Measurements from ENCODE around the gene MAPK8IP2. TPM values are rescaled to one million over a fixed set of nuclear protein-coding genes. Genes with fewer than 3 reads are reported as not detected.
A peak's percentile ranks its signal among the peaks of the same experiment; 100 is the strongest.

The MAPK8IP2 gene
- total and polyA plus RNA-seq, 2 donors (not counting 1 experiment from before 2014, with no cell fraction given) = 0.10 to 0.17 TPM

DNA sequence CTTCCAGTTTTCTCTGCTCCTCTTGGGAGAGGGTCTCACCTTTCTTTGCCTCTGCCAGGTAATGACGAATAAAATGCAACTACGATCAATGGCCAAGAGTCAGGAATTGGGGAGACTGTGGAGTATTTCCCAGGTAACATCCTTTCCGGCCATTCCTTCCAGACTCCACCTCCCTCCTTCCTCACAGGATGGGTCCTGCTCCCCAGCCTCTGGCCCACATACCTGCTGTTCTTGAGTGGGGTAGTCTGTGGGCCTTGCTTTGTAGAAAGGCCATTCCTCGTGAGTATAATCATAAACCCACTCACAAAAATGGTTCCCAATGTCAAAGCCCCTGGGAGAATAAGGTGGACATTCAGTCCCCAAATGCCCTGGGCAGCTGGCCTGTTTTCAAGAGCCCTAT, 20.8 kb upstream of the MAPK8IP2 start:
- no peaks in the 10 kb centered on the region for H3K27me3 ChIP-seq (ENCODE audit: control insufficient read depth, insufficient read depth, low read length)
- H3K4me1 ChIP-seq (ENCODE audit: control insufficient read depth, extremely low read depth, insufficient read depth, low read length) = peaks cover 8% of the 10 kb centered on the region
- no peak overlapping the region for H3K9ac ChIP-seq (ENCODE audit: insufficient read depth, low read length)
- H2AFZ ChIP-seq (ENCODE audit: low read length) = no peak overlapping the region
- H4K20me1 ChIP-seq (ENCODE audit: control insufficient read depth, extremely low read depth, insufficient read depth, low read length) = no peaks in the 10 kb centered on the region
- peaks cover 2% of the 10 kb centered on the region for H3K79me2 ChIP-seq (ENCODE audit: control insufficient read depth, insufficient read depth, low read length)
- H3K27ac ChIP-seq (ENCODE audit: insufficient read depth, low read length) = no peak overlapping the region
- H3K4me3 ChIP-seq (replicated peaks in 1 of 4; ENCODE audit: control extremely low read depth in 1 of 4, insufficient read depth in 1 of 4, low read depth in 3 of 4, low read length in 4 of 4) = no peak overlapping the region
- no peaks in the 10 kb centered on the region for H3K9me3 ChIP-seq (ENCODE audit: control insufficient read depth, insufficient read depth, low read depth, low read length)
- TF ChIP-seq EZH2 (IDR thresholded peaks at IDR 0.05; ENCODE audit: low read length, missing control alignments) = no peak
- no peak for TF ChIP-seq CTCF (conservative IDR thresholded peaks at IDR 0.05 in 1 of 2, IDR thresholded peaks at IDR 0.05 in 1 of 2; ENCODE audit: low read depth in 1 of 2, low read length in 2 of 2)
- DNase-seq (ENCODE audit: low read depth in 2 of 2) = no peak
- no peaks in the 10 kb centered on the region for H3K36me3 ChIP-seq (ENCODE audit: control insufficient read depth, insufficient read depth, low read length)
- no peak overlapping the region for H3K4me2 ChIP-seq (ENCODE audit: extremely low read depth, insufficient read depth, low read length)

DNA sequence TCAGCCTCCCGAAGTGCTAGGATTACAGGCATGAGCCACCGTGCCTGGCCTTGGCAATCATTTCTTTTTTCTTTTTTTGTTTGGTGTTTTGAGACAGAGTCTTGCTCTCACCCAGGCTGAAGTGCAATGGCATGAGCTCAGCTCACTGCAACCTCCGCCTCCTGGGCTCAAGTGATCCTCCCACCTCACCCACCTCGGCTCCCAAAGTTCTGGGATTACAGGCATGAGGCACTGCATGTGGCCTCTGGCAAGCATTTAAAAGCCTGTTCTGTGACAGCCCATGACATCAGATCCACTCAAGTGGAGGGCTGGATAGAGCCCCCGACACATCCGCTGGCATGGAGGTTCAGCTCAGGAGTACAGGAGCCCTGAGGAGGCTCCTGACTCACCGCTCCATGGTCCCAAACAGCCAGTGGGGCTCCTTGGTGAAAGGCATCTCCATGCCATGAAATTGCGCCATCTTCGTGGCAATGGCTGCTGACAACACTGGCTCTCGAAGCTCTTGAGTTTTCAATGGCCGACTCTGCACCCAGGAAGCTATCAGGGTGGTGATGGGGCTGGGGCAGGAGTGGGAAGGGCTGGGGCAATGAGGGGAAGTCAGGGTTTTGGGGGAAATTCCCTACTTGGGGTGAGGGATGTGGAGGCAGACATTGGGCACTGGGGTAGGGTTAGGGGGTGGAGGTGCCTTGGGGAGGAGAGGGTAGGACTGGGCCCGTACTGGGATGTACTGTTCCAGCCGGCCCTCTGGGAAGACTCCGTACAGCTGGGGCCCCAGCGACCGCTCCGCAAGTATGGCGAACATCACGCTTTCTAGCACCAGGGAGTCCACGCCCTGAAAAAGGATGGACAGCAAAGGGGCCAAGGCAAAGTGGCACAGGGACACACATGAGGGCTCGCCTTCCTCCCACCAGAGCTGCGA, 19.3 kb upstream of the MAPK8IP2 start:
- TF ChIP-seq CTCF (conservative IDR thresholded peaks at IDR 0.05 in 1 of 2, IDR thresholded peaks at IDR 0.05 in 1 of 2; ENCODE audit: low read depth in 1 of 2, low read length in 2 of 2) (no peak), EZH2 (IDR thresholded peaks at IDR 0.05; ENCODE audit: low read length, missing control alignments) (no peak)
- Histone ChIP-seq H4K20me1 (ENCODE audit: control insufficient read depth, extremely low read depth, insufficient read depth, low read length) (no peaks in the 10 kb centered on the region), H3K4me1 (ENCODE audit: control insufficient read depth, extremely low read depth, insufficient read depth, low read length) (peaks cover 8% of the 10 kb centered on the region), H3K27ac (ENCODE audit: insufficient read depth, low read length) (no peak overlapping the region), H3K79me2 (ENCODE audit: control insufficient read depth, insufficient read depth, low read length) (peaks cover 2% of the 10 kb centered on the region), H3K27me3 (ENCODE audit: control insufficient read depth, insufficient read depth, low read length) (no peaks in the 10 kb centered on the region), H3K4me2 (ENCODE audit: extremely low read depth, insufficient read depth, low read length) (peak overlapping the region; percentile 93), H2AFZ (ENCODE audit: low read length) (no peak overlapping the region), H3K9ac (ENCODE audit: insufficient read depth, low read length) (no peak overlapping the region), H3K4me3 (replicated peaks in 1 of 4; ENCODE audit: control extremely low read depth in 1 of 4, insufficient read depth in 1 of 4, low read depth in 3 of 4, low read length in 4 of 4) (peak overlapping the region; percentile 76 to 82 (median 78)), H3K36me3 (ENCODE audit: control insufficient read depth, insufficient read depth, low read length) (no peaks in the 10 kb centered on the region), H3K9me3 (ENCODE audit: control insufficient read depth, insufficient read depth, low read depth, low read length) (no peaks in the 10 kb centered on the region)
- no peak for DNase-seq (ENCODE audit: low read depth in 2 of 2)

DNA sequence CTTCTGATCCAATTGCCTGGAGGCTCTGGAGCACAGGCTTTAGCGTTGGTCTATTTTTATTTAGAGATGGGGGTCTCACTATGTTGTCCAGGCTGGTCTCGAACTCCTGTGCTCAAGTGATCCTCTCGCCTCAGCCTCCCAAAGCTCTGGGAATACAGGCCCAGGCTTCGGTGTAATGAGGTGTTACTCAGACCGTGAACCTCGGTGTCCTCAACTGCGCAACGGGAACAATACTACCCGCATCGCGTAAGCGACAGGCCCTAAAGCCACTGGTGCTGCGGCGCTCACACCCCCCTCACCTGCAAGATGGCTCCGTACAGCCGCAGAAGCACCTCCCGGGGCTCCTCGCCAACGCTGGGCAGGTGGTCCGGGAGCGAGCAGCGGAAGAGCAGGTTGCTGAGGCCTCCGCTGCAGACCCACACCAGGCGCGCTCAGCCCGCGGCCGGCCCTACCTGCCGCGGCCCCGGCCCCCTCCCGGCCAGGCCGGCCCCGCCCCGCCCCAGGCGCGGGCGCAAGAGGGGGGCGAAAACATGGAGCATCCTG, 18.6 kb upstream of the MAPK8IP2 start:
- no peak for TF ChIP-seq CTCF (conservative IDR thresholded peaks at IDR 0.05 in 1 of 2, IDR thresholded peaks at IDR 0.05 in 1 of 2; ENCODE audit: low read depth in 1 of 2, low read length in 2 of 2)
- no peak for TF ChIP-seq EZH2 (IDR thresholded peaks at IDR 0.05; ENCODE audit: low read length, missing control alignments)
- Histone ChIP-seq H4K20me1 (ENCODE audit: control insufficient read depth, extremely low read depth, insufficient read depth, low read length) (no peaks in the 10 kb centered on the region), H3K4me2 (ENCODE audit: extremely low read depth, insufficient read depth, low read length) (peak overlapping the region; percentile 93), H2AFZ (ENCODE audit: low read length) (peak overlapping the region; percentile 55), H3K4me1 (ENCODE audit: control insufficient read depth, extremely low read depth, insufficient read depth, low read length) (peaks cover 8% of the 10 kb centered on the region), H3K79me2 (ENCODE audit: control insufficient read depth, insufficient read depth, low read length) (peaks cover 2% of the 10 kb centered on the region), H3K27ac (ENCODE audit: insufficient read depth, low read length) (peak overlapping the region; percentile 95), H3K9me3 (ENCODE audit: control insufficient read depth, insufficient read depth, low read depth, low read length) (no peaks in the 10 kb centered on the region), H3K27me3 (ENCODE audit: control insufficient read depth, insufficient read depth, low read length) (no peaks in the 10 kb centered on the region), H3K4me3 (replicated peaks in 1 of 4; ENCODE audit: control extremely low read depth in 1 of 4, insufficient read depth in 1 of 4, low read depth in 3 of 4, low read length in 4 of 4) (peak overlapping the region; percentile 76 to 82 (median 78)), H3K36me3 (ENCODE audit: control insufficient read depth, insufficient read depth, low read length) (no peaks in the 10 kb centered on the region), H3K9ac (ENCODE audit: insufficient read depth, low read length) (peak overlapping the region; percentile 97)
- peak in 1 of 2 donors; percentile 13 for DNase-seq (ENCODE audit: low read depth in 2 of 2)
